Effector memory CD8-positive, alpha-beta T cell (primary cell): Measurements from ENCODE around the gene MACROD1.

ENCODE experiments used
- ATAC-seq: fragments of 150-1000 bp; cut with Tn5 transposase; replicated peaks from 2 replicates; pipeline ENCODE4 v1.10.0; 2021; ENCODE audit warnings: mild to moderate bottlenecking, moderate library complexity
- DNase-seq, 3 experiments: peaks; one replicate each; pipeline ENCODE4 v3.0.0; 2021
- H3K27ac Mint-ChIP-seq, 2 donors: one replicate each; pipeline ENCODE4 v1.8.0; 2022; ENCODE audit warnings: mild to moderate bottlenecking in 2 of 2, mixed read lengths in 2 of 2, moderate library complexity in 2 of 2
- H3K27me3 Mint-ChIP-seq, 2 donors: one replicate each; pipeline ENCODE4 v1.8.0; 2022; ENCODE audit warnings: mixed read lengths in 2 of 2
- H3K36me3 Mint-ChIP-seq: one replicate; pipeline ENCODE4 v1.8.0; 2022; ENCODE audit warnings: mild to moderate bottlenecking, moderate library complexity, mixed read lengths; ENCODE audit not compliant: insufficient read depth
- H3K4me1 Mint-ChIP-seq, 2 donors: one replicate each; pipeline ENCODE4 v1.8.0; 2022; ENCODE audit warnings: low read depth in 2 of 2, mixed read lengths in 2 of 2
- H3K4me3 Mint-ChIP-seq, 2 donors: one replicate each; pipeline ENCODE4 v1.8.0; 2022; ENCODE audit warnings: mild to moderate bottlenecking in 2 of 2, mixed read lengths in 2 of 2, moderate library complexity in 2 of 2
- H3K9me3 Mint-ChIP-seq, 2 donors: one replicate each; pipeline ENCODE4 v1.8.0; 2022; ENCODE audit warnings: mixed read lengths in 2 of 2

Gene MACROD1

DNA sequence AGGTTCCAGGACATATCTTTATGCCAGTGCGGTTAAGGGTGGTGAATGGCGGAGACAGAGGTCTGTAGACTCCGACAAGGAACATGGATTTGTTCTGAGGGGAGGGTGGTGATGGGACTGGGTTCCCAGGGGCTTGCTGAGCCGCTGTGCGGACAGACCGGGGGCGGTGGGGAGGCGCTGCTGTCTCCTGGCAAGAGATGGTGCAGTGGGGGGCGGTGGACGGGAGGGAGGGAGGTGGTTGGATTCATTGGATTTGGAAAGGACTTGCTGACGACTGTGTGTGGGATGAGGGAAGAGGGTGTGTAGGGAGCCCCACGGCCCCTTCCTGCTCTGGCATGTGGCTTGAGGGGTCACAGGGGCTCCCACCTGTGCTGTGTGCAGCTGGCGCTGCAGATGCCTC lies 87.0 kb downstream of the MACROD1 start:
- ATAC-seq (no peak), DNase-seq (no peak)
- Mint-ChIP-seq H3K4me3 (no peak overlapping the region), H3K36me3 (no peaks in the 10 kb centered on the region), H3K27ac (no peak overlapping the region), H3K9me3 (no peaks in the 10 kb centered on the region), H3K27me3 (no peaks in the 10 kb centered on the region), H3K4me1 (peaks cover 6% of the 10 kb centered on the region in 2 donors)

DNA sequence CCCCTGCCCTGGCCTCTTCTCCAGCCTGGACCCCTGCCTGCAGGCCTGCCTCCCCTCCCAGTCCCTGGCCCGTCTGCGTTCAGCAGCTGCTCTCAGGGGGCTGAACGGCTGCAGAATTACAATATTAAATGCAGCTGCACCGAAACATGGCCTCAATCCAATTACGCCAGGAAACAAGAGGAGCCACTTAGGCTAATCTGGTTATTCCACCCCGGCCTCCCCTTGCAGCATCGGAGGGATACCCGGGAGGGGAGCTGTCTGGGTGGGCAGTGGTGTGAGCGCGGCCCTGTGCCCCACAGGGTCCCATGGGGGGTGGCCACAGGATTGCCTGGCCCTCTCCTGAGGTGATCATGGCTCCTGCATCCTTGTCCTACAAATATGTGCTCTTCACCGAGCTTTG lies 87.6 kb downstream of the MACROD1 start:
- H3K27me3 Mint-ChIP-seq, result no peaks in the 10 kb centered on the region
- H3K4me1 Mint-ChIP-seq, result peaks cover 6% of the 10 kb centered on the region in 2 donors
- DNase-seq, result no peak
- ATAC-seq, result no peak
- no peak overlapping the region for H3K4me3 Mint-ChIP-seq
- no peaks in the 10 kb centered on the region for H3K36me3 Mint-ChIP-seq
- no peaks in the 10 kb centered on the region for H3K9me3 Mint-ChIP-seq
- H3K27ac Mint-ChIP-seq, result no peak overlapping the region

DNA sequence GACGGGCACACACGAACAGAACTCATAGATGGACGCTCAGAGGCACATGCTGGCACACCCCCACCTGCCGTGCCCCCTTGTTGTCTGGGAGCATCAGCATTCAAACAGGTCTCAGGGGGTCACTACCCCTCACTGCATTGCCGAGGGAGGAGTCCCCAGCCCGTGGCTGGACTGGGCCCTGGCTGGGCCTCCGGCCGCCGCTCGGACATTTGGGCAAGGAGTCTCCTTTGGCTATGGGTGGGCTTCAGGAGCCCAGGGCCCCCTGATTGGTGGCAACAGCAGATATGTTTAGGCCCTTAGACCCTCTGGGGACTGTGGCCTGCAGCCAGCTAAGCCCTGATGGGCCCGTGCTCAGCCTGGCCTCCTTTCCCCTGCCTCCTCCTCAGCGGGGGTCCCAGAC lies 88.3 kb downstream of the MACROD1 start:
- Mint-ChIP-seq H3K4me1 (peaks cover 6% of the 10 kb centered on the region in 2 donors), H3K36me3 (no peaks in the 10 kb centered on the region), H3K4me3 (no peak overlapping the region), H3K9me3 (no peaks in the 10 kb centered on the region), H3K27ac (no peak overlapping the region), H3K27me3 (no peaks in the 10 kb centered on the region)
- DNase-seq, result no peak
- ATAC-seq, result no peak

DNA sequence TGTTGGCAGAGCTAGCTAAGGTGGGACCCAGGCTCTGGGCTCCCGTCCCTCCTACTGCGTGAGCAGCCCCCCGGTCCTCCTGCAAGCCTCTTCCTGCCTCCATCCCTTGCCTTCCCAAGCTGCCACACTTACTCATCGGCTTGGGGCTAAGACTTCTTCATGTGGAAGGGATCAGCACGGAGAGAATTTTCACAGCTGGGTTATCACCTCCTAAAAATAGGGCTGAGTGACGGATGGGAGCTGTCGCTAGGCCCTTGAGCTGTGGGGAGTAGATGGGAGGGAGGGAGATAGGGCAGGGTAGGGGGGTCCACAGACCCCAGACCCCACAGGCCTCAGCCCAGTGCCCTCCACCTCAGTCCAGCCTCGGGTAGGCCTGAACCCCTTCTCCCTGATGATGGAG lies 89.2 kb downstream of the MACROD1 start:
- H3K27me3 Mint-ChIP-seq, result no peaks in the 10 kb centered on the region
- no peaks in the 10 kb centered on the region for H3K9me3 Mint-ChIP-seq
- ATAC-seq (no peak), DNase-seq (no peak)
- peaks cover 6% of the 10 kb centered on the region in 2 donors for H3K4me1 Mint-ChIP-seq
- H3K36me3 Mint-ChIP-seq, result no peaks in the 10 kb centered on the region
- H3K4me3 Mint-ChIP-seq, result no peak overlapping the region
- H3K27ac Mint-ChIP-seq, result no peak overlapping the region

DNA sequence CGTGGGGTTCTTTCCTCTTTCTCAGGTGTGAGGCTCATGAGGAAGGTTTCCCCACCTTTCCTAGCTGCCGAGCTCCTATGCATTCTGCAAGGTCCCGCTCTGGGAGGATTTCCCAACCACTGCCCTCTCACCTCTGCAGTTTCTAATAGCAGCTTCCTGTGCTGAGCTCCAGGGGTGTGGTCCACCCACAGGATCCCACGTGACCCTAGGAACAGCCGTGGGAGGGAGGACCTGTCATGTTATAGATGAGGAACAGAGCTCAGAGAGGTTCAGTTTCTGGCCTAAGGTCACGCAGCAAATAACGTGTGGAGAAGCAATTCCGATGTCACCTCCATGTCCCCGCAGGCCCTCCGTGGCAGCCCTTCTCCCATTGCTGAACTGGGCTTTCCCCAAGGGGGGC lies 91.7 kb downstream of the MACROD1 start:
- peak overlapping the region; percentile 35 to 53 for H3K27ac Mint-ChIP-seq
- H3K9me3 Mint-ChIP-seq, result no peaks in the 10 kb centered on the region
- no peak for DNase-seq

DNA sequence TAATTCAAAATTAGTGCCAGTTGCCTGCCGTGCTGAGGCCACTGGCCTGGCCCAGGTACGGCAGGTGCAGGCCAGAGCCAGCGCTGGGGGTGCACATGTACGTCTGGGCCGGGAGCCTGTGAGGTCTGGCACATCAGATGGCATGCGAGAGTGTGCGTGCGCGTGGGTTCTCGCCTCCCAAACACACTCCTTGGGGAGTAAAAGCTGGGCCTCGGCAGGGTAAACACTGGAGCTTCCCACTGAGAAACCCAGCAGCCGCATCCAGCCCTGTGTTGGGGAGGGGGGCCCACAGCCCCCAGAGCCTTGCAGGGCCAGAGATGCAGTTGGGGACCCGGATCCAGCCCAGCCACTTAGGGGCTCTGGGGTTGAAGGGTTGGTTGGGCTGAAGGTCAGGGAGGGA lies 92.4 kb downstream of the MACROD1 start:
- H3K27me3 Mint-ChIP-seq, result peaks cover 0 to 4% of the 10 kb centered on the region in 2 donors
- no peak overlapping the region for H3K4me3 Mint-ChIP-seq
- peaks cover 6% of the 10 kb centered on the region in 2 donors for H3K4me1 Mint-ChIP-seq
- ATAC-seq, result no peak
- no peak for DNase-seq
- H3K36me3 Mint-ChIP-seq, result no peaks in the 10 kb centered on the region
- H3K27ac Mint-ChIP-seq, result peak overlapping the region in 1 of 2 donors; percentile 35
- no peaks in the 10 kb centered on the region for H3K9me3 Mint-ChIP-seq

More for the DNA sequence above, 91.7 kb downstream of the MACROD1 start:
- Mint-ChIP-seq H3K4me1 (peaks cover 6% of the 10 kb centered on the region in 2 donors), H3K27me3 (no peaks in the 10 kb centered on the region), H3K36me3 (no peaks in the 10 kb centered on the region), H3K4me3 (no peak overlapping the region)
- ATAC-seq, result no peak

DNA sequence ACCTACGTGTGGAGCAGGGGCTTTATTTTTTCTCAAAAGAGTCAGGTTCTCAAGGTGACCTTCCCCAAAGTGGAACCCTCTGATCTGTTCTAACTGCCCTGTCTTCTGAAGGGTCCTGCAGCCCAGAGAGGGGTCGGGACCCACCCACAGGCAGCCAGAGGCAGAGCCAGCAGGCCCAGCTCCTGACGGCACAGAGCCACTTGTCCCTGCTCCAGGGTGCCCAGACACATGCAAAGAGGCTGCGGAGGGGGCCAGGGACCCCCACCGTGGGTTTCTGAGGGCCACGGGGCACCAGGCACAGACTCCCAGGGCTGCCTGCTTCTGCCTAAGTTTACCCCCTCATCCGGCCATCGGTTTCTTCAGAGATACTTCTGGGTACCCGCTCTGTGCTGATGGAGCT lies 93.0 kb downstream of the MACROD1 start:
- ATAC-seq (no peak), DNase-seq (no peak)
- Mint-ChIP-seq H3K9me3 (no peaks in the 10 kb centered on the region), H3K4me1 (peaks cover 6% of the 10 kb centered on the region in 2 donors), H3K4me3 (no peak overlapping the region), H3K27me3 (peaks cover 0 to 7% of the 10 kb centered on the region in 2 donors), H3K27ac (no peak overlapping the region), H3K36me3 (no peaks in the 10 kb centered on the region)

DNA sequence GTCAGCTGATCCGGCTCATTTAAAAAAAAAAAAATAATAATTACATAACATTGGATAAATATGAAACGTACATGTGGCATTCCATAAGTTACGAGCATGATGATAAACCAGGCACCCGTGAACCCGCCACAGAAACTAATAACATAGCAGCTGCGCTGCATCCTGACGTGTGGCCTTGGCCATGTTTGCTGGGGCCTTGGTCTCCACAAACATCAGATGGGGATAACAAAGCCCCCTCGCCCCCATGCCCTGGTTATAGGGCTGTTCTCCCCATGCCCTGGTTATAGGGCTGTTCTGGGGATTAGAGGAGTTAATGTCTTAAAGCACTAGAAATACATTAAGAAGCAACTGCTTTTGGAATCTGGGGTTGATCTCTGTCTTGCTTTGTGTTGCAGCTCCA lies 93.5 kb downstream of the MACROD1 start:
- peaks cover 0 to 7% of the 10 kb centered on the region in 2 donors for H3K27me3 Mint-ChIP-seq
- no peaks in the 10 kb centered on the region for H3K9me3 Mint-ChIP-seq
- H3K4me3 Mint-ChIP-seq, result no peak overlapping the region
- H3K4me1 Mint-ChIP-seq, result peaks cover 6% of the 10 kb centered on the region in 2 donors
- DNase-seq (no peak), ATAC-seq (no peak)
- H3K36me3 Mint-ChIP-seq, result no peaks in the 10 kb centered on the region
- no peak overlapping the region for H3K27ac Mint-ChIP-seq

DNA sequence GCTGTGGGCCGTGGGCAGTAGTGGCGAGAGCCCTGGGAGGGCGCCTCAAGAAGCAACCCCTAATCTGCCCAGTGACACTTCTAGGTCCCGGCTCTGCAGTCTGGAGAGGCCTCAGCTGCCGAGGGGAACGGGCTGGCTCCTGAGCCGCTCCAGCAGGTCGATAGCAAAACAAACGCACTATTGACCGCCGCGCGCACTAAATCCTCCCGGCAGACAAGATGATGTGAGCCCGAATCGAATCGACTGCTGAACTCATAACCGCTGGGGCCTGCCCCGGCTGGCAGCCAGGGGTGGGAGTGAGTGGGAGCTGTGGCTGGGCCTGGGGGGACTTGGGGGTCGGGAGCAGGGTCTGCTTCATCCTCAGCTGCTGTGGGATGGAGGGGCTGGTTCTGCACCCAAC lies 94.1 kb downstream of the MACROD1 start:
- Mint-ChIP-seq H3K9me3 (no peaks in the 10 kb centered on the region), H3K4me1 (peaks cover 6% of the 10 kb centered on the region in 2 donors), H3K36me3 (no peaks in the 10 kb centered on the region), H3K4me3 (no peak overlapping the region), H3K27me3 (peaks cover 0 to 7% of the 10 kb centered on the region in 2 donors), H3K27ac (no peak overlapping the region)
- no peak for ATAC-seq
- DNase-seq, result no peak

DNA sequence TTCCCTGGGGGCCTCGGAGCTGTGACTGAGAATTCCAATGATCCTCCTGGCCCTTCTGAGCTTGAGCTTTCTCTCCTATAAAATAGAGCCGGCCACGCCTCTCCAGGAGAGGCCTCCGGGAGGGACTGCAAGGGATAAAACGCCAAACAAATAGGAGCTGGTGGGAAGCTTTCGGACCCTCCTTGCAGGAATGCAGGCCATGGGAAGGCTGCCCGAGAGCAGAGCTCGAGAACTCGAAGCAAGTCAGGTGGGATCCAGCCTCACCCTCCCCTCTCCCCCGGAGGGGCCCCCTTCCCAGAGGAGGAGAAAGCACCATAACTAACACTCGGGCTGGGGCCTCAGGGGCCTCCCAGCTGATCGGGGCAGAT lies 95.6 kb downstream of the MACROD1 start:
- H3K36me3 Mint-ChIP-seq, result no peaks in the 10 kb centered on the region
- no peaks in the 10 kb centered on the region for H3K9me3 Mint-ChIP-seq
- no peak for DNase-seq
- H3K4me3 Mint-ChIP-seq, result no peak overlapping the region
- no peak for ATAC-seq
- H3K4me1 Mint-ChIP-seq, result peaks cover 6% of the 10 kb centered on the region in 2 donors
- H3K27me3 Mint-ChIP-seq, result peaks cover 0 to 8% of the 10 kb centered on the region in 2 donors
- H3K27ac Mint-ChIP-seq, result peak overlapping the region in 1 of 2 donors; percentile 38

DNA sequence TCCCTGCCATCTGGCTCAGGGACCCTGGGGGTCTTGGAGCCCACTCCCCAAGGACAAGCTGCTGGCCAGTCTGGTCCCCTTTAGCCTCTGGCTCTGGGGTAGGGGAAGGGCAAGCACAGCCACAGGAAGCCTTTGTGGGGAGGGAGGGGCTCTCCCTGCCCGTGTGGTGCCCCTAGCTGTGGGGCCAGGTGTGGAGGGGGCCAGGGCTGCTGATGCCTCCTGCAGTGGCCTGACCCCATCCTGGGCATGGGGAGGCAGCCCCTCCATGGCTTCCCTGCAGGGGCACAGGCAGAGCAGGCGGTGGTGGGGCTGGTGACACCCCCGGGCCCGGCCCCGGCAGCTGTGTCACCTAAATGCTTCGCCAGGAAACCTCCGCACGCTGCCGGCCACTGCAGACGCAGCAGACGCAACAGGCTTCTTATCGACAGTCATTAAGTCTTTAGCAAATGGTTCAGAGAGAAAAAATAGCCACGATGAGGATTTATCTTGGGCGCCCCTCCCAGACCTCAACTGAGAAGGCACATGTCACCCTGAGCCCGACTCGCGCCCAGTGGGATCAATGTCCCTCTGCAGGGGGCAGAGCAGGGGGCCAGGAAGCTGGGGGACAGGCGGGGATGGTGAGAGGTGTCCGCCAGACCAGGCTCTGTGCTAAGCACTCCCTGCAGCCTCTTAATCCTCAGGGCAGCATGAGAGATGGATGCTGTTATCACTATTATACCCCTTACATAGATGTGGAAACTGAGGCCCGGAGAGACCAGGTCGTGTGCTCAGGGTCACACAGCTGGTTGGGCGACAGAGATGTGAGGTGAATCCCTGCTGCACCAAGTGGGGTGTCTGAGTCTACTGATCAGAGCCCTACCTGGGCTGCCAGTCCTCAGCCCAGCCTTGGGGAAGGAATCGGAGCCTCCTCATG lies 96.3 kb downstream of the MACROD1 start:
- no peak for ATAC-seq

DNA sequence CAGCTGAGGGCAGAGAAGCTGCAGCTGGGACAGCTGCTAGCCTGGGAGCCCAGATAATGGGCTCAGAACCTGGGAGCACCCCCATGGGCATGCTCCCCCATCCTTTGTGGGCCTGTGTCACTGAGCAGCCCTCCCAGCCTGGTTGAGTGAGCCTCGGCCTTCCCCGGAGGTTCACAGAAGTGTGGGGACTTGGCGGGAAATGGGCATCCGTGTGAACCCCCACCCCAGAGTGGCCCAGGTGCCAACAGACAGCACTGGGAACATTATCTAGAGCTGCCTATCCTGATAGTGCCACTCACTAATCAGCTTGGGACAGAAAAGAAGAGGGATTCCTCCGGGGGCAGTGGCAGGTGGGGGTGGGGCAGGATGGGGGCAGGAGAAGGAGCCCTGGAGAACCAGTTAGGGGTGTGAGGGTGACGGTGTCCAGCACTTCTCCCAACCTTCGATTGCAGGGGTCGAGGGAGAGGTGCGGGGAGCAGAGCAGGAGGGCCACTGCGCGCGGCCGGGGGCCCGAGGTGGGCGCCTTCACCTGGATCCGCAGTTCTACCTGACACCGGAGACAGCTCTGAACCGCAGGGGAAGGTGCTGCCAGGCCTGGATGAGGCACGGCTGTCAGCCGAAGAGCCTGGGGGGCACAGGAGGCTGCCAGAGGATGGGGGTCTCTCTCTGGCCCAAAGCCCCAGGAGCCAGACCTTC lies 97.1 kb downstream of the MACROD1 start:
- Mint-ChIP-seq H3K9me3 (no peaks in the 10 kb centered on the region), H3K4me3 (no peak overlapping the region), H3K4me1 (no peaks in the 10 kb centered on the region), H3K36me3 (no peaks in the 10 kb centered on the region), H3K27ac (no peak overlapping the region), H3K27me3 (peaks cover 6 to 21% of the 10 kb centered on the region in 2 donors)
- ATAC-seq, result no peak
- DNase-seq, result no peak

More for the DNA sequence above, 96.3 kb downstream of the MACROD1 start:
- no peaks in the 10 kb centered on the region for H3K36me3 Mint-ChIP-seq
- peaks cover 4 to 14% of the 10 kb centered on the region in 2 donors for H3K27me3 Mint-ChIP-seq
- H3K4me3 Mint-ChIP-seq, result no peak overlapping the region
- H3K27ac Mint-ChIP-seq, result peak overlapping the region in 1 of 2 donors; percentile 38
- DNase-seq, result no peak
- H3K9me3 Mint-ChIP-seq, result no peaks in the 10 kb centered on the region
- H3K4me1 Mint-ChIP-seq, result peaks cover 5 to 6% of the 10 kb centered on the region in 2 donors

DNA sequence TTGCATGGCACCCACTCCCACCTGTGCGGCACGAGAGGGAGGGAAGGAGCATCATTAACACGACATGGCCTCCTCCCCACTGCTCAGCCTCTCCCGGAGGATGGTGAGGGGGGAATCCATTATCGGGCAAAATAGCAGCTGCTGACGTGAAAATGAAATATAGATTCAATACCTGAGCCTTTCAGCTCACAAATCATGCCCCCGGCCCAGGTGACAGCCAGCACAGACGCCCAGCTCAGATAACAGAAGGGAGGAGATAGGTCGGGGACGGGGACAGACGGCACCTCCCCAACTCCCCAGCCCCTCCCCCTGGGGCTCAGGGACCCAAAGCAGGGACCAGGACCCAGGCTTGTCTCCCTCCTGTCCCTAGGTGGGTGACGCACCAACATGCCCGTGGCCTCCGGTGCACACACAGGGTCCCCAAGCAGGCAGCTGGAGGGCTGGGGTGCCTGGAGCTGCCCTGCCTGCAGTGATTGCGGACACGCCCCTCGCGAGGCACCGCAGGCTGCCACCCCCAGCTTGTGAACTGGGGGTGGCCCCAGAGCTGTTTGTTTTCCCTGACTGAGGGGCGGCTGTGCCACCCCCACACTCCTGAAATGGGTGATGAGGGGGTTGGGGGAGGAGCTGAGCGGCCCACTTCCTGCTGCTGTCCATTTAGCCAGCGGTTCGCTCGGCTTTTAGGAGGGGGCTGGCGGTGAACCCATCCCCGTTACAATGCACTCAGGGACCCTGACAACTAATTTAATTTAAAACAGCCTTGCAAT lies 98.5 kb downstream of the MACROD1 start:
- no peak for ATAC-seq
- H3K4me3 Mint-ChIP-seq, result no peak overlapping the region
- H3K9me3 Mint-ChIP-seq, result no peaks in the 10 kb centered on the region
- DNase-seq, result no peak
- peaks cover 15 to 36% of the 10 kb centered on the region in 2 donors for H3K27me3 Mint-ChIP-seq
- no peaks in the 10 kb centered on the region for H3K36me3 Mint-ChIP-seq
- peaks cover 0 to 2% of the 10 kb centered on the region in 2 donors for H3K4me1 Mint-ChIP-seq
- H3K27ac Mint-ChIP-seq, result no peak overlapping the region
